Right ventricle myocardium superior (tissue), 1 donor: ENCODE results near the gene ZNF699. TPM values are rescaled to one million over a fixed set of nuclear protein-coding genes. Genes with fewer than 3 reads are reported as not detected.
"Not testable (repeated sequence)": the region's sequence is repeated elsewhere in the genome, so short reads cannot be mapped to it uniquely, and the experiment has no call there.

ENCODE experiments used
- ATAC-seq: fragments of 200-7000 bp; cut with Tn5 transposase; one replicate; pipeline ENCODE4 v1.9.1; 2020; ENCODE audit warnings: mild to moderate bottlenecking; ENCODE audit not compliant: poor library complexity
- DNase-seq: peaks from one replicate; pipeline ENCODE4 v3.0.0-alpha.2; 2020
- intact Hi-C: fragments of 100-400 bp; cut with DNase I; formaldehyde crosslinking; loops from one replicate; pipeline ENCODE4 v1.11.2; 2022
- total RNA-seq: library from RNA; stranded (reverse); fragmentation: NEBNext Ultra II Directional; extraction: Animal tissue kit (Norgen Biotek cat#: 25700); gene quantifications from one replicate; pipeline ENCODE4 v1.2.1, GENCODE V29; 2021
- donor health status: DM: no; HTN: yes; CAD: no; lungs with severe emphysema.

The ZNF699 gene
- total RNA-seq, 1 donor from 2014 or later, result 3.2 TPM

- ATAC-seq (no peak), DNase-seq (no peak)
- intact Hi-C loops, result no loop called here
Measured at GRCh38 chr19:9296336-9296735, 13.3 kb downstream of the ZNF699 start.

- no peak for DNase-seq
- no peak for ATAC-seq
- intact Hi-C loops, result no loop called here
Measured at GRCh38 chr19:9295411-9295849, 14.2 kb downstream of the ZNF699 start.

- DNase-seq, result no peak
- intact Hi-C loops, result no loop called here
- no peak for ATAC-seq
Measured at GRCh38 chr19:9289231-9289884, 20.3 kb downstream of the ZNF699 start.

- DNase-seq, intact Hi-C loops, ATAC-seq: not testable (repeated sequence)
Measured at GRCh38 chr19:9283485-9283884, 26.2 kb downstream of the ZNF699 start.

GRCh38 chr19:9251236-9251635 is 58.4 kb downstream of the ZNF699 start:
- intact Hi-C loops, result no loop called here
- no peak for ATAC-seq
- DNase-seq, result no peak

GRCh38 chr19:9250630-9251029 is 59.0 kb downstream of the ZNF699 start, which contains the start of gene OR7E24:
Gene OR7E24 (plus strand): TSS chr19:9250930. CDS start chr19:9251044, 114 bp downstream.
- ATAC-seq, result no peak
- intact Hi-C loops, result no loop called here
- DNase-seq, result no peak

Other genes starting within 250 kb of the ZNF699 start
- gene OR1M1, start 222.8 kb downstream of the ZNF699 start, total RNA-seq, result not detected
- gene OR7G2, start 202.4 kb downstream of the ZNF699 start, total RNA-seq, result not detected
- not detected for gene OR7G1, start 194.1 kb downstream of the ZNF699 start, total RNA-seq
- not detected for gene OR7G3, start 182.9 kb downstream of the ZNF699 start, total RNA-seq
- gene ZNF317, start 169.4 kb downstream of the ZNF699 start, total RNA-seq, result 12.3 TPM
- gene OR7D2, start 130.9 kb downstream of the ZNF699 start, total RNA-seq, result 0.22 TPM
- gene OR7D4, start 90.2 kb downstream of the ZNF699 start, total RNA-seq, result not detected
- not detected for gene OR7E24, start 58.9 kb downstream of the ZNF699 start, total RNA-seq
- 19.4 TPM for gene ZNF559, start 14.3 kb upstream of the ZNF699 start, total RNA-seq
- 2.4 TPM for gene ZNF177, start 53.2 kb upstream of the ZNF699 start, total RNA-seq
- gene ZNF266, start 125.7 kb upstream of the ZNF699 start, total RNA-seq, result 10.4 TPM
- gene ZNF560, start 188.8 kb upstream of the ZNF699 start, total RNA-seq, result not detected
- 11.7 TPM for gene ZNF426, start 228.8 kb upstream of the ZNF699 start, total RNA-seq